ENCODE data around the gene SAMD4A.

The SAMD4A gene

GRCh38 chr14:54754623-54755386, 187.9 kb downstream of the SAMD4A start:
- no peaks in the 10 kb centered on the region for H3K4me1 ChIP-seq (ENCODE audit: control insufficient read depth, insufficient read depth, low read length)
- no peak overlapping the region for H3K4me3 ChIP-seq (ENCODE audit: low read depth, low read length)
- no peak overlapping the region for H3K9ac ChIP-seq (ENCODE audit: low read depth, low read length)

GRCh38 chr14:54756656-54757392, 189.9 kb downstream of the SAMD4A start:
- Histone ChIP-seq H3K4me1 (ENCODE audit: control insufficient read depth, insufficient read depth, low read length) (no peaks in the 10 kb centered on the region), H3K9ac (ENCODE audit: low read depth, low read length) (no peak overlapping the region)

More at GRCh38 chr14:54754623-54755386, 187.9 kb downstream of the SAMD4A start:
- Histone ChIP-seq H3K27me3 (ENCODE audit: control insufficient read depth, insufficient read depth, low read length) (no peaks in the 10 kb centered on the region), H3K9me3 (ENCODE audit: control insufficient read depth, insufficient read depth, low read length) (no peaks in the 10 kb centered on the region), H3K36me3 (ENCODE audit: control insufficient read depth, insufficient read depth, low read length) (no peaks in the 10 kb centered on the region)

GRCh38 chr14:54758041-54758440, 191.1 kb downstream of the SAMD4A start:
- H3K9ac ChIP-seq (ENCODE audit: low read depth, low read length) = no peak overlapping the region
- H3K36me3 ChIP-seq (ENCODE audit: control insufficient read depth, insufficient read depth, low read length) = peaks cover 11% of the 10 kb centered on the region
- no peaks in the 10 kb centered on the region for H3K9me3 ChIP-seq (ENCODE audit: control insufficient read depth, insufficient read depth, low read length)
- no peaks in the 10 kb centered on the region for H3K4me1 ChIP-seq (ENCODE audit: control insufficient read depth, insufficient read depth, low read length)
- no peak overlapping the region for H3K4me3 ChIP-seq (ENCODE audit: low read depth, low read length)
- H3K27me3 ChIP-seq (ENCODE audit: control insufficient read depth, insufficient read depth, low read length) = no peaks in the 10 kb centered on the region

More at GRCh38 chr14:54756656-54757392, 189.9 kb downstream of the SAMD4A start:
- Histone ChIP-seq H3K9me3 (ENCODE audit: control insufficient read depth, insufficient read depth, low read length) (no peaks in the 10 kb centered on the region), H3K27me3 (ENCODE audit: control insufficient read depth, insufficient read depth, low read length) (no peaks in the 10 kb centered on the region), H3K36me3 (ENCODE audit: control insufficient read depth, insufficient read depth, low read length) (peaks cover 10% of the 10 kb centered on the region), H3K4me3 (ENCODE audit: low read depth, low read length) (no peak overlapping the region)

GRCh38 chr14:54759982-54760585, 193.2 kb downstream of the SAMD4A start:
- Histone ChIP-seq H3K4me3 (ENCODE audit: low read depth, low read length) (no peak overlapping the region), H3K9ac (ENCODE audit: low read depth, low read length) (no peak overlapping the region), H3K4me1 (ENCODE audit: control insufficient read depth, insufficient read depth, low read length) (no peaks in the 10 kb centered on the region), H3K36me3 (ENCODE audit: control insufficient read depth, insufficient read depth, low read length) (peaks cover 11% of the 10 kb centered on the region), H3K27me3 (ENCODE audit: control insufficient read depth, insufficient read depth, low read length) (no peaks in the 10 kb centered on the region), H3K9me3 (ENCODE audit: control insufficient read depth, insufficient read depth, low read length) (no peaks in the 10 kb centered on the region)

GRCh38 chr14:54760866-54761575, 194.1 kb downstream of the SAMD4A start:
- Histone ChIP-seq H3K4me1 (ENCODE audit: control insufficient read depth, insufficient read depth, low read length) (no peaks in the 10 kb centered on the region), H3K36me3 (ENCODE audit: control insufficient read depth, insufficient read depth, low read length) (peaks cover 11% of the 10 kb centered on the region), H3K9ac (ENCODE audit: low read depth, low read length) (no peak overlapping the region), H3K4me3 (ENCODE audit: low read depth, low read length) (no peak overlapping the region), H3K9me3 (ENCODE audit: control insufficient read depth, insufficient read depth, low read length) (no peaks in the 10 kb centered on the region), H3K27me3 (ENCODE audit: control insufficient read depth, insufficient read depth, low read length) (no peaks in the 10 kb centered on the region)

GRCh38 chr14:54761835-54762234, 194.9 kb downstream of the SAMD4A start:
- H3K36me3 ChIP-seq (ENCODE audit: control insufficient read depth, insufficient read depth, low read length) = peaks cover 11% of the 10 kb centered on the region
- no peaks in the 10 kb centered on the region for H3K27me3 ChIP-seq (ENCODE audit: control insufficient read depth, insufficient read depth, low read length)
- H3K9me3 ChIP-seq (ENCODE audit: control insufficient read depth, insufficient read depth, low read length) = no peaks in the 10 kb centered on the region
- no peaks in the 10 kb centered on the region for H3K4me1 ChIP-seq (ENCODE audit: control insufficient read depth, insufficient read depth, low read length)
- no peak overlapping the region for H3K9ac ChIP-seq (ENCODE audit: low read depth, low read length)
- no peak overlapping the region for H3K4me3 ChIP-seq (ENCODE audit: low read depth, low read length)

GRCh38 chr14:54762296-54762695, 195.4 kb downstream of the SAMD4A start:
- no peak overlapping the region for H3K4me3 ChIP-seq (ENCODE audit: low read depth, low read length)
- no peaks in the 10 kb centered on the region for H3K4me1 ChIP-seq (ENCODE audit: control insufficient read depth, insufficient read depth, low read length)
- no peak overlapping the region for H3K9ac ChIP-seq (ENCODE audit: low read depth, low read length)
- H3K27me3 ChIP-seq (ENCODE audit: control insufficient read depth, insufficient read depth, low read length) = no peaks in the 10 kb centered on the region
- H3K9me3 ChIP-seq (ENCODE audit: control insufficient read depth, insufficient read depth, low read length) = no peaks in the 10 kb centered on the region
- H3K36me3 ChIP-seq (ENCODE audit: control insufficient read depth, insufficient read depth, low read length) = peaks cover 11% of the 10 kb centered on the region

- Histone ChIP-seq H3K36me3 (ENCODE audit: control insufficient read depth, insufficient read depth, low read length) (peaks cover 11% of the 10 kb centered on the region), H3K4me3 (ENCODE audit: low read depth, low read length) (no peak overlapping the region), H3K27me3 (ENCODE audit: control insufficient read depth, insufficient read depth, low read length) (no peaks in the 10 kb centered on the region), H3K9ac (ENCODE audit: low read depth, low read length) (no peak overlapping the region), H3K9me3 (ENCODE audit: control insufficient read depth, insufficient read depth, low read length) (no peaks in the 10 kb centered on the region), H3K4me1 (ENCODE audit: control insufficient read depth, insufficient read depth, low read length) (no peaks in the 10 kb centered on the region)
These were observed 196.8 kb downstream of the SAMD4A start for GRCh38 chr14:54763761-54764160.

- Histone ChIP-seq H3K9ac (ENCODE audit: low read depth, low read length) (no peak overlapping the region), H3K4me1 (ENCODE audit: control insufficient read depth, insufficient read depth, low read length) (no peaks in the 10 kb centered on the region), H3K9me3 (ENCODE audit: control insufficient read depth, insufficient read depth, low read length) (no peaks in the 10 kb centered on the region), H3K27me3 (ENCODE audit: control insufficient read depth, insufficient read depth, low read length) (no peaks in the 10 kb centered on the region), H3K4me3 (ENCODE audit: low read depth, low read length) (no peak overlapping the region), H3K36me3 (ENCODE audit: control insufficient read depth, insufficient read depth, low read length) (peaks cover 4% of the 10 kb centered on the region)
These were observed 199.6 kb downstream of the SAMD4A start for GRCh38 chr14:54766276-54767138.

GRCh38 chr14:54767139-54767431, 200.2 kb downstream of the SAMD4A start:
- H3K4me1 ChIP-seq (ENCODE audit: control insufficient read depth, insufficient read depth, low read length) = no peaks in the 10 kb centered on the region
- H3K36me3 ChIP-seq (ENCODE audit: control insufficient read depth, insufficient read depth, low read length) = no peaks in the 10 kb centered on the region
- no peaks in the 10 kb centered on the region for H3K27me3 ChIP-seq (ENCODE audit: control insufficient read depth, insufficient read depth, low read length)

GRCh38 chr14:54767450-54767849, 200.5 kb downstream of the SAMD4A start:
- Histone ChIP-seq H3K4me3 (ENCODE audit: low read depth, low read length) (no peak overlapping the region), H3K27me3 (ENCODE audit: control insufficient read depth, insufficient read depth, low read length) (no peaks in the 10 kb centered on the region), H3K4me1 (ENCODE audit: control insufficient read depth, insufficient read depth, low read length) (no peaks in the 10 kb centered on the region), H3K36me3 (ENCODE audit: control insufficient read depth, insufficient read depth, low read length) (no peaks in the 10 kb centered on the region), H3K9ac (ENCODE audit: low read depth, low read length) (no peak overlapping the region), H3K9me3 (ENCODE audit: control insufficient read depth, insufficient read depth, low read length) (no peaks in the 10 kb centered on the region)

More at GRCh38 chr14:54767139-54767431, 200.2 kb downstream of the SAMD4A start:
- no peak overlapping the region for H3K9ac ChIP-seq (ENCODE audit: low read depth, low read length)
- H3K9me3 ChIP-seq (ENCODE audit: control insufficient read depth, insufficient read depth, low read length) = no peaks in the 10 kb centered on the region
- H3K4me3 ChIP-seq (ENCODE audit: low read depth, low read length) = no peak overlapping the region
